MM.1S (cell line): ENCODE measurements around the gene ATP6V0A1.

Experiments
- EZH2 ChIP-seq: fragments of 300-600 bp; sonication (generic); optimal IDR thresholded peaks from 2 replicates; pipeline ENCODE3; 2017; ENCODE audit warnings: low read depth, mild to moderate bottlenecking, antibody characterized with exemption, low read length, mixed read lengths
- EZH2phosphoT487 ChIP-seq: fragments of 300-600 bp; sonication (generic); IDR thresholded peaks from 2 replicates; pipeline ENCODE4 v1.6.1; 2018; ENCODE audit warnings: antibody characterized with exemption, low read length
- TF ChIP-seq, protein P1 (sequence below): fragments of 300-600 bp; sonication (generic); IDR thresholded peaks from 2 replicates; pipeline ENCODE4 v1.5.1; 2016; ENCODE audit warnings: antibody characterized with exemption, low read length, mixed read lengths

DNA sequence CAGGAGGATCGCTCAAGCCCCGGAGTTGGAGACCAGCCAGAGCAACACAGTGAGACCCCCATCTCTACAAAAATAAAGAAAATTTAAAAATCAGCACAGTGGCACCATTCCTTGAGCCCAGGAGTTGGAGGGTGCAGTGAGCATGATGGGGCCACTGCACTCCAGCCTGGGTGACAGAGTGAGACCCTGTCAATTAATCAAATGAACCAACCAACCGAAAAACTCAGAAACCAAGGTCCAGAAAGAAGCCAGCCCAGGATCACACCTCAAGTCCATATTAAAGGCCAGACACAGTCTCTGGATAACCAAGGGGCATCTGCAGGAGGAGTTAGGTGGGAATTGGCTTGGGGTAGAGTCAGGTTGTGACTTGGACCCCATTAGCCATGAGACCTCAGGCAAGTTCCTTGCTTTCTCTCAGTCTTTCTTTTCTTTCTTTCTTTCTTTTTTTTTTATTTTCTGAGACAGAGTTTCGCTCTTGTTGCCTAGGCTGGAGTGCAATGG, 96.5 kb downstream of the ATP6V0A1 start:
- TF ChIP-seq, protein P1, sequence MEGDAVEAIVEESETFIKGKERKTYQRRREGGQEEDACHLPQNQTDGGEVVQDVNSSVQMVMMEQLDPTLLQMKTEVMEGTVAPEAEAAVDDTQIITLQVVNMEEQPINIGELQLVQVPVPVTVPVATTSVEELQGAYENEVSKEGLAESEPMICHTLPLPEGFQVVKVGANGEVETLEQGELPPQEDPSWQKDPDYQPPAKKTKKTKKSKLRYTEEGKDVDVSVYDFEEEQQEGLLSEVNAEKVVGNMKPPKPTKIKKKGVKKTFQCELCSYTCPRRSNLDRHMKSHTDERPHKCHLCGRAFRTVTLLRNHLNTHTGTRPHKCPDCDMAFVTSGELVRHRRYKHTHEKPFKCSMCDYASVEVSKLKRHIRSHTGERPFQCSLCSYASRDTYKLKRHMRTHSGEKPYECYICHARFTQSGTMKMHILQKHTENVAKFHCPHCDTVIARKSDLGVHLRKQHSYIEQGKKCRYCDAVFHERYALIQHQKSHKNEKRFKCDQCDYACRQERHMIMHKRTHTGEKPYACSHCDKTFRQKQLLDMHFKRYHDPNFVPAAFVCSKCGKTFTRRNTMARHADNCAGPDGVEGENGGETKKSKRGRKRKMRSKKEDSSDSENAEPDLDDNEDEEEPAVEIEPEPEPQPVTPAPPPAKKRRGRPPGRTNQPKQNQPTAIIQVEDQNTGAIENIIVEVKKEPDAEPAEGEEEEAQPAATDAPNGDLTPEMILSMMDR: no peak
- TF ChIP-seq EZH2: no peak
- TF ChIP-seq EZH2phosphoT487: no peak
